Neural cell (in vitro differentiated cells): ENCODE results near the gene ALX4. TPM values are rescaled to one million over a fixed set of nuclear protein-coding genes. Genes with fewer than 3 reads are reported as not detected.

Experiments
- H2AFZ ChIP-seq: fragments of 200-600, 300-800 bp; sonication (generic), shearing (Covaris generic); 2 replicates; pipeline ENCODE4 v1.6.0; 2014; ENCODE audit warnings: low read depth, mild to moderate bottlenecking, antibody characterized with exemption, low read length, moderate library complexity
- H3F3A ChIP-seq: fragments of 200-600 bp; shearing (Covaris generic); 2 replicates; pipeline ENCODE4 v1.6.1; 2016; ENCODE audit warnings: mild to moderate bottlenecking, moderate library complexity, mixed read lengths, antibody characterized with exemption, low read length; ENCODE audit not compliant: insufficient read depth, poor library complexity, severe bottlenecking
- H3K27ac ChIP-seq: fragments of 200-600, 300-800 bp; sonication (generic), shearing (Covaris generic); 2 replicates; pipeline ENCODE4 v1.5.1; 2014; ENCODE audit warnings: mild to moderate bottlenecking, low read length, moderate library complexity
- H3K27me3 ChIP-seq: fragments of 300-800, 200-600 bp; sonication (generic), shearing (Covaris generic); 2 replicates; pipeline ENCODE4 v1.6.0; 2014; ENCODE audit warnings: mild to moderate bottlenecking, low read depth, low read length, moderate library complexity; ENCODE audit not compliant: insufficient read depth
- H3K36me3 ChIP-seq: fragments of 300-800, 200-600 bp; sonication (generic), shearing (Covaris generic); 2 replicates; pipeline ENCODE4 v1.5.1; 2014; ENCODE audit warnings: mild to moderate bottlenecking, antibody characterized with exemption, low read length, moderate library complexity; ENCODE audit not compliant: insufficient read depth
- H3K4me2 ChIP-seq: fragments of 300-800, 200-600 bp; sonication (generic), shearing (Covaris generic); 2 replicates; pipeline ENCODE4 v1.6.0; 2014; ENCODE audit warnings: mild to moderate bottlenecking, low read length
- H3K4me3 ChIP-seq: fragments of 300-800, 200-600 bp; sonication (generic), shearing (Covaris generic); 2 replicates; pipeline ENCODE4 v1.5.1; 2014; ENCODE audit warnings: mild to moderate bottlenecking, low read length, moderate library complexity
- H3K79me2 ChIP-seq: fragments of 200-600 bp; shearing (Covaris generic); replicated peaks from 2 replicates; pipeline ENCODE4 v1.6.0; 2014; ENCODE audit warnings: mild to moderate bottlenecking, low read length, moderate library complexity; ENCODE audit not compliant: insufficient read depth
- H3K9ac ChIP-seq: fragments of 300-800, 200-600 bp; sonication (generic), shearing (Covaris generic); 2 replicates; pipeline ENCODE4 v1.6.1; 2016; ENCODE audit warnings: mild to moderate bottlenecking, low read length, mixed read lengths
- H3K9me2 ChIP-seq: fragments of 200-600 bp; shearing (Covaris generic); 2 replicates; pipeline ENCODE4 v1.6.1; 2016; ENCODE audit warnings: mild to moderate bottlenecking, low read length, mixed read lengths; ENCODE audit not compliant: insufficient read depth
- H3K9me3 ChIP-seq: fragments of 200-600, 300-800 bp; sonication (generic), shearing (Covaris generic); 2 replicates; pipeline ENCODE4 v1.6.1; 2016; ENCODE audit warnings: mild to moderate bottlenecking, mixed run types, low read length, moderate library complexity, mixed read lengths
- H4K20me1 ChIP-seq: fragments of 200-600 bp; shearing (Covaris generic); 2 replicates; pipeline ENCODE4 v1.6.1; 2016; ENCODE audit warnings: mild to moderate bottlenecking, mixed run types; ENCODE audit not compliant: insufficient read depth
- EP300 ChIP-seq: fragments of 450-650 bp; conservative IDR thresholded peaks from 2 replicates; pipeline ENCODE4 v1.6.1; 2014; ENCODE audit warnings: antibody characterized with exemption, mild to moderate bottlenecking, moderate library complexity; ENCODE audit not compliant: poor library complexity, severe bottlenecking
- EZH2 ChIP-seq: fragments of 200-600, 300-800 bp; shearing (Covaris generic), sonication (generic); IDR thresholded peaks from 2 replicates; pipeline ENCODE4 v1.6.1; 2014; ENCODE audit warnings: antibody characterized with exemption, low read length, borderline replicate concordance, mild to moderate bottlenecking; ENCODE audit not compliant: insufficient read depth, poor library complexity, severe bottlenecking
- MXI1 ChIP-seq: fragments of 450-650 bp; conservative IDR thresholded peaks from 2 replicates; pipeline ENCODE4 v1.6.1; 2014; ENCODE audit warnings: antibody characterized with exemption, mild to moderate bottlenecking; ENCODE audit not compliant: poor library complexity, severe bottlenecking
- POLR2AphosphoS5 ChIP-seq: IDR thresholded peaks from 2 replicates; pipeline ENCODE4 v1.6.1; 2012
- RAD21 ChIP-seq: fragments of 450-650 bp; conservative IDR thresholded peaks from 2 replicates; pipeline ENCODE4 v1.6.1; 2014; ENCODE audit warnings: antibody characterized with exemption, mild to moderate bottlenecking, moderate library complexity
- REST ChIP-seq: IDR thresholded peaks from 2 replicates; pipeline ENCODE4 v1.6.1; 2012; ENCODE audit warnings: borderline replicate concordance
- SMC3 ChIP-seq: fragments of 450-650 bp; conservative IDR thresholded peaks from 2 replicates; pipeline ENCODE4 v1.6.1; 2014; ENCODE audit warnings: antibody characterized with exemption, mild to moderate bottlenecking, moderate library complexity; ENCODE audit not compliant: poor library complexity
- TAF1 ChIP-seq: IDR thresholded peaks from 2 replicates; pipeline ENCODE4 v1.6.1; 2012; ENCODE audit warnings: low read depth
- polyA plus RNA-seq: library from polyadenylated mRNA; depleted of rRNA; stranded (reverse); fragments of >200 nt; gene quantifications from 2 replicates; pipeline ENCODE4 v1.2.3, GENCODE V29; 2014
- TF ChIP-seq, protein P1 (sequence below): fragments of 450-650 bp; IDR thresholded peaks from 2 replicates; pipeline ENCODE4 v1.5.1; 2014; ENCODE audit warnings: antibody characterized with exemption, mild to moderate bottlenecking, moderate library complexity; ENCODE audit not compliant: poor library complexity, severe bottlenecking

Gene ALX4
- polyA plus RNA-seq, 1 donor from 2014 or later = not detected

GRCh38 chr11:44339530-44339883, 29.6 kb upstream of the ALX4 start:
- H3K9ac ChIP-seq = no peak overlapping the region
- no peak overlapping the region for H3K27ac ChIP-seq
- H3K79me2 ChIP-seq = no peaks in the 10 kb centered on the region
- H3K4me3 ChIP-seq = no peak overlapping the region
- no peaks in the 10 kb centered on the region for H4K20me1 ChIP-seq
- no peak overlapping the region for H3K4me2 ChIP-seq
- TF ChIP-seq MXI1 (no peak), SMC3 (no peak), TAF1 (no peak), REST (no peak), EZH2 (no peak), RAD21 (no peak), EP300 (no peak)
- TF ChIP-seq, protein P1, sequence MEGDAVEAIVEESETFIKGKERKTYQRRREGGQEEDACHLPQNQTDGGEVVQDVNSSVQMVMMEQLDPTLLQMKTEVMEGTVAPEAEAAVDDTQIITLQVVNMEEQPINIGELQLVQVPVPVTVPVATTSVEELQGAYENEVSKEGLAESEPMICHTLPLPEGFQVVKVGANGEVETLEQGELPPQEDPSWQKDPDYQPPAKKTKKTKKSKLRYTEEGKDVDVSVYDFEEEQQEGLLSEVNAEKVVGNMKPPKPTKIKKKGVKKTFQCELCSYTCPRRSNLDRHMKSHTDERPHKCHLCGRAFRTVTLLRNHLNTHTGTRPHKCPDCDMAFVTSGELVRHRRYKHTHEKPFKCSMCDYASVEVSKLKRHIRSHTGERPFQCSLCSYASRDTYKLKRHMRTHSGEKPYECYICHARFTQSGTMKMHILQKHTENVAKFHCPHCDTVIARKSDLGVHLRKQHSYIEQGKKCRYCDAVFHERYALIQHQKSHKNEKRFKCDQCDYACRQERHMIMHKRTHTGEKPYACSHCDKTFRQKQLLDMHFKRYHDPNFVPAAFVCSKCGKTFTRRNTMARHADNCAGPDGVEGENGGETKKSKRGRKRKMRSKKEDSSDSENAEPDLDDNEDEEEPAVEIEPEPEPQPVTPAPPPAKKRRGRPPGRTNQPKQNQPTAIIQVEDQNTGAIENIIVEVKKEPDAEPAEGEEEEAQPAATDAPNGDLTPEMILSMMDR = no peak
- H3K9me2 ChIP-seq = no peaks in the 10 kb centered on the region
- H3K27me3 ChIP-seq = peaks cover 47% of the 10 kb centered on the region
- H3K36me3 ChIP-seq = no peaks in the 10 kb centered on the region
- no peaks in the 10 kb centered on the region for H3K9me3 ChIP-seq
- H3F3A ChIP-seq = no peaks in the 10 kb centered on the region
- no peak overlapping the region for H2AFZ ChIP-seq

DNA sequence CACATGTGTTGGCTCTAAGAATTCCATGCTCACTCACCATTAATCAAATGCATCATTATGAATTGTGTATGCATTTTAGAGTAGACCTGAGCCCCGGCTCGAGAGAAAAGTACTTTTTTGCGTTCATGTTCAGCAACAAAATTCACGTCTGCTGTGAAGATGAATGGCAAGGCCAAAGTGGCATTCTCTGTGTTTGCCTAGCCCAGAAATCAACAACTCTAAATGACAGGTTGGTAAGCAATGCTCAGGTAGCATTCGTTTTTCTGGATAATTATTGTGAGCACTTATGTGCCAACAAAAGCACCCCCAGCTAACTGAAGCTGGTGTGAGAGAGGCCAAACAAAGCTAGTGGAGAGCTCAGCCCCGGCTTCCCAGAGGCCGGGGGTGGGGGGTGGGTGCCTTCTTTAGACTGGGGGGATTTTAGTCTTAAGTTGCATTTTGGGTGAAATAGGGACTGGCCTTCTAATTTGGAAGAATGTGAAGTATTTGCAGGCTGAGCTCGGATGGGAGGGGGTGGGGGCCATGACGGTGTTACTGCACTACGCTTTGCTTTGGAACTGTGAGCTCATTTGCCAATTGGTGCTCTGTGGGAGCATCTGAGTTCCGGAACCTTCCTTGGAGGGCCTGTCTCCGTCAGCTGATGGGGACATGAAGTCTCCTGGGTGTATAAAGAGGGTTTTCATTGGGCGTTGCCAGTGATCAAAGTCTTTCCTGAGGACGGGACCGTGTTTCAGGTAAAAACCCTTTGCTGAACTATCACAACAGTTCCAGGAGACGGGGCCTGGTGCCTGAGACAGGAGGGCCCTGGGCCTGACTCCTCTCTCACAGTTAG, 29.0 kb upstream of the ALX4 start:
- no peak overlapping the region for H2AFZ ChIP-seq
- TF ChIP-seq EZH2 = no peak
- no peak for TF ChIP-seq EP300
- no peak for TF ChIP-seq RAD21
- no peak for TF ChIP-seq MXI1
- TF ChIP-seq SMC3 = no peak
- no peak for TF ChIP-seq POLR2AphosphoS5
- TF ChIP-seq, protein P1 = no peak
- TF ChIP-seq REST = no peak
- TF ChIP-seq TAF1 = no peak
- H3K9me3 ChIP-seq = no peaks in the 10 kb centered on the region
- no peaks in the 10 kb centered on the region for H3K79me2 ChIP-seq
- H3K4me3 ChIP-seq = no peak overlapping the region
- no peak overlapping the region for H3K9ac ChIP-seq
- H3K27ac ChIP-seq = no peak overlapping the region
- peaks cover 53% of the 10 kb centered on the region for H3K27me3 ChIP-seq
- no peaks in the 10 kb centered on the region for H4K20me1 ChIP-seq
- H3F3A ChIP-seq = no peaks in the 10 kb centered on the region
- H3K36me3 ChIP-seq = no peaks in the 10 kb centered on the region
- H3K4me2 ChIP-seq = no peak overlapping the region
- H3K9me2 ChIP-seq = no peaks in the 10 kb centered on the region
